Glomerular visceral epithelial cell (primary cell): ENCODE data around the gene NUP188.
A peak's percentile ranks its signal among the peaks of the same experiment; 100 is the strongest.
"Not testable (repeated sequence)": the region's sequence is repeated elsewhere in the genome, so short reads cannot be mapped to it uniquely, and the experiment has no call there.

Experiments
- DNase-seq: peaks from one replicate; pipeline ENCODE4 v3.0.0-alpha.2; 2016; ENCODE audit errors: extremely low spot score

NUP188 gene

GRCh38 chr9:129028192-129028966, 80.9 kb downstream of the NUP188 start, which contains the start of gene SH3GLB2:
Gene SH3GLB2, minus strand, starts transcription at chr9:129028331. Its CDS starts 177 bp downstream, at chr9:129028154.
- DNase-seq = peak; percentile 97

GRCh38 chr9:129030191-129030590, 82.7 kb downstream of the NUP188 start:
- DNase-seq = no peak

GRCh38 chr9:129031514-129031913, 84.0 kb downstream of the NUP188 start:
- no peak for DNase-seq

GRCh38 chr9:129032541-129033159, 85.2 kb downstream of the NUP188 start:
- no peak for DNase-seq

- no peak for DNase-seq
These were observed 85.7 kb downstream of the NUP188 start for GRCh38 chr9:129033216-129033615.

- DNase-seq = not testable (repeated sequence)
These were observed 88.3 kb downstream of the NUP188 start for GRCh38 chr9:129035838-129036237.

- DNase-seq = peak; percentile 99
These were observed 88.9 kb downstream of the NUP188 start, which contains the start of gene MIGA2 for GRCh38 chr9:129036241-129036922. Gene MIGA2, plus strand, starts transcription at chr9:129036626. Its CDS starts 3,969 bp downstream, at chr9:129040595.

GRCh38 chr9:129036923-129037766, 89.6 kb downstream of the NUP188 start:
- no peak for DNase-seq

- DNase-seq = no peak
These were observed 90.2 kb downstream of the NUP188 start for GRCh38 chr9:129037767-129038098.

GRCh38 chr9:129038109-129038852, 90.8 kb downstream of the NUP188 start:
- no peak for DNase-seq

GRCh38 chr9:129040113-129040643, 92.7 kb downstream of the NUP188 start:
- no peak for DNase-seq

GRCh38 chr9:129042016-129042415, 94.5 kb downstream of the NUP188 start:
- no peak for DNase-seq

GRCh38 chr9:129052592-129052991, 105.1 kb downstream of the NUP188 start:
- peak; percentile 11 for DNase-seq

- no peak for DNase-seq
These were observed 105.5 kb downstream of the NUP188 start for GRCh38 chr9:129053020-129053419.

GRCh38 chr9:129054163-129054851, 106.8 kb downstream of the NUP188 start:
- no peak for DNase-seq
